Kidney epithelial cell (primary cell): ENCODE results near the gene RPL10A. TPM values are rescaled to one million over a fixed set of nuclear protein-coding genes. Genes with fewer than 3 reads are reported as not detected.

Experiments used
- DNase-seq: peaks from one replicate; pipeline ENCODE4 v3.0.0-alpha.2; 2010; ENCODE audit warnings: low read depth
- H3K27me3 ChIP-seq: 2 replicates; pipeline ENCODE4 v1.6.0; 2011; ENCODE audit warnings: low read length; ENCODE audit not compliant: control insufficient read depth, insufficient read depth
- H3K36me3 ChIP-seq: 2 replicates; pipeline ENCODE4 v1.5.1; 2011; ENCODE audit warnings: low read length; ENCODE audit not compliant: control insufficient read depth, insufficient read depth
- H3K4me3 ChIP-seq: 2 replicates; pipeline ENCODE4 v1.5.1; 2011; ENCODE audit warnings: low read depth, mild to moderate bottlenecking, control low read depth, low read length
- CTCF ChIP-seq: IDR thresholded peaks from 2 replicates; pipeline ENCODE4 v1.5.1; 2011; ENCODE audit warnings: mild to moderate bottlenecking, moderate library complexity, low read length, control low read depth, inconsistent platforms; ENCODE audit not compliant: insufficient read depth, poor library complexity, severe bottlenecking
- total RNA-seq: library from RNA; depleted of rRNA; stranded (reverse); fragments of >200 nt; gene quantifications from 2 replicates; pipeline ENCODE4 v1.2.3, GENCODE V29; 2015

The RPL10A gene
- total RNA-seq, 1 donor from 2014 or later = 1,851 TPM

- Histone ChIP-seq H3K4me3 (no peak overlapping the region), H3K36me3 (no peaks in the 10 kb centered on the region), H3K27me3 (no peaks in the 10 kb centered on the region)
- TF ChIP-seq CTCF = no peak
- DNase-seq = no peak
Observed at GRCh38 chr6:35494161-35494563, 26.0 kb downstream of the RPL10A start.

- DNase-seq = no peak
- Histone ChIP-seq H3K36me3 (no peaks in the 10 kb centered on the region), H3K4me3 (peak overlapping the region; percentile 59), H3K27me3 (no peaks in the 10 kb centered on the region)
- TF ChIP-seq CTCF = no peak
Observed at GRCh38 chr6:35495258-35496035, 27.2 kb downstream of the RPL10A start.

DNA sequence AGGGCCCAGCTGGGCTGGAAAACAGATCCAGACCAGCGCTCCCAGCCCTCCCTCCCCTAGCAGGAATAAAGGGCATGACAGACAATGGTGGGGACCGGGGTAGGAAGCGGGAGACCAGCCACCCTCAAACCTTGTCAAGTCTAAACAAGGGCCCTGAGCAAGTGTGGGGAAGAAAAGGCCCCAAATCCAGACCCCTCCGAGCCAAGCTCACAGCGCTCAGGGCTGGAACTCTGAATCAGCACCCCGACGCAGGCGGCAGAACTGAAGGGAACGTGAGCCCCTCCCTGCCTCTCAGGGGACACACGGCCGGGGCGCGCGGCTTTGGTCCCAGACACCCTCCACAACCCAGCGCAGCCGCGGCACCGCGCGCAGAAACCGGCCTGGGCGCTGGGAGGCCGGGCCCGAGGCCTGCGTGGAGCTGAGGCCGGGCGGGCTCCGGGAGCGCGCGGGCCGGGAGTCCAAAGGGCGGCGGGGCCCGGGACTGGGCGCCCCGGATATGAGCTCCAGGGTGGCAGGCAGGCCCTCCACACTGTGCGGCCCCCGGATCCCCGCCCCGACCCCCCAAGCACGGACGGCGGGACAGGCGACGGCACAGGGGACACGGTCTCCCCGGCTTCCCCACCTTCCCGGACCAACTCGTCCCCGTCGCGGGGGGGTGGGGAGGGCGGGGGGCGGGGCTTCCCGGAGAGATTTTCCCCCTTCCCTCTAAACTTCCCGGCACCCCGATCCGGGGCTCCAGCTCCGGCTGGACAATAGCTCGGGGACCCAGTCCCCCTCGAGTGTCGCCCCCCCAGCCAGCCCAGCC is 28.0 kb downstream of the RPL10A start:
- DNase-seq = no peak
- no peak for TF ChIP-seq CTCF

DNA sequence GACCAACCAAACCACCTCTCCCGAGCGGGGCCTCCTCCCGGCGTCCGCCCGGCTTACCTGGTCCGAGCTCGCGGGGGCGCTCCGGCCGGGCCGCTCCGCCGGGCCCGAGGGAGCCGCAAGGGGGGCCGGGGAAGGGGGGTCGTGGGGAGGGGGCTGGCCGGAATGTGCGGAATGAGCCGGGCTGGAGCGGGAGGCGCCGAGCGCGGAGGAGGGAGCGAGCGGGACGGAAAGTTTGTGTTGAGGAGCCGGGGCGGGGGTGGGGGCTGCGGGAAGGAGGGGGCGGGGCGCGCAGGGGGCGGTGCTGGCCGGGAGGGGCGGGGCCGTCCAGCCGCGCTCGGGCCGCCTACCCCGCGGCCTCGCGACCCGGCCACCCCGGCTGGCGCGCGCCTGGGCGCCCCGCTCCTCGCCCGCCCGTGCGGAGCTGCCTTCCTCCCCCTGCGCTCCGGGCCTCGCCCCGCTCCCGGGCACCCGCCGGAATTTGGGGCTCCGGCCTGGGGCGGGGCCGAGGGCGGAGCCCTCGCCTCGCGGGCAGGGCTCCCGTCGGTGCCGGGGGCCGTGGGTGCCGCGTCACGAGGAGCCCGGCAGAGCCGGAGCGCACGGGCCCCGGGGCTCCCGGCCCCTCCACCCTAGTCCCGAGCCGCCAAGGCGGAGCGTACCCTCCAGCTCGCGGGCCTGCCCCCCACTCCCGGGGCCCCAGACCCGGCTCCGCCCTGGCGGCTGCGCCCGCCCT is 28.8 kb downstream of the RPL10A start, which contains the start of gene TEAD3:
TSS of gene TEAD3 (minus strand) at position 239 of the 730 bp plus-strand sequence.
- Histone ChIP-seq H3K27me3 (no peaks in the 10 kb centered on the region), H3K36me3 (no peaks in the 10 kb centered on the region), H3K4me3 (peak within 1 kb of the TSS; percentile 59)
- DNase-seq = no peak
- no peak for TF ChIP-seq CTCF

More for the DNA sequence above, 28.0 kb downstream of the RPL10A start:
- Histone ChIP-seq H3K4me3 (peak overlapping the region; percentile 59), H3K27me3 (no peaks in the 10 kb centered on the region), H3K36me3 (no peaks in the 10 kb centered on the region)

GRCh38 chr6:35497571-35498421 is 29.6 kb downstream of the RPL10A start:
- Histone ChIP-seq H3K36me3 (no peaks in the 10 kb centered on the region), H3K4me3 (peak overlapping the region; percentile 59), H3K27me3 (no peaks in the 10 kb centered on the region)
- DNase-seq = no peak
- TF ChIP-seq CTCF = no peak
